ENCODE data around the gene ZNF10.

DNA sequence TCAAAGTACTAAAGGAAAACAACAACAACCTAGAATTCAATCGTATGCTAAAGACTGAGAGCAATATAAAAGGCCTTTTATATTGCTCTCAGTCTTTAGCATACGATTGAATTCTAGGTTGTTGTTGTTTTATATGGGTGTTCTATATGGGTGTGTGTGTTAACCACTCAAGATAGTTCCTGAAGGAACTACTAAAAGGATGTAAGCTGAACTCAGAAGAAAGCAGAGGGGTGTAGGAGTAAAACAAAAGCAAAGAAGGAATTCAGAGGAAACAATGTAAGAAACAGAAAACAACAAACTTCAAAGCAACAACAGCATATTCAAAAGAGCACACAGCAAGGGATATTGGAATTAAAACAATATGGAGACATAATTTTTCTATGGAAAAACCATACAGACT lies 5.8 kb upstream of the ZNF10 start:
- TF ChIP-seq, protein P1, sequence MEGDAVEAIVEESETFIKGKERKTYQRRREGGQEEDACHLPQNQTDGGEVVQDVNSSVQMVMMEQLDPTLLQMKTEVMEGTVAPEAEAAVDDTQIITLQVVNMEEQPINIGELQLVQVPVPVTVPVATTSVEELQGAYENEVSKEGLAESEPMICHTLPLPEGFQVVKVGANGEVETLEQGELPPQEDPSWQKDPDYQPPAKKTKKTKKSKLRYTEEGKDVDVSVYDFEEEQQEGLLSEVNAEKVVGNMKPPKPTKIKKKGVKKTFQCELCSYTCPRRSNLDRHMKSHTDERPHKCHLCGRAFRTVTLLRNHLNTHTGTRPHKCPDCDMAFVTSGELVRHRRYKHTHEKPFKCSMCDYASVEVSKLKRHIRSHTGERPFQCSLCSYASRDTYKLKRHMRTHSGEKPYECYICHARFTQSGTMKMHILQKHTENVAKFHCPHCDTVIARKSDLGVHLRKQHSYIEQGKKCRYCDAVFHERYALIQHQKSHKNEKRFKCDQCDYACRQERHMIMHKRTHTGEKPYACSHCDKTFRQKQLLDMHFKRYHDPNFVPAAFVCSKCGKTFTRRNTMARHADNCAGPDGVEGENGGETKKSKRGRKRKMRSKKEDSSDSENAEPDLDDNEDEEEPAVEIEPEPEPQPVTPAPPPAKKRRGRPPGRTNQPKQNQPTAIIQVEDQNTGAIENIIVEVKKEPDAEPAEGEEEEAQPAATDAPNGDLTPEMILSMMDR (IDR thresholded peaks at IDR 0.05), result no peak
- TF ChIP-seq POLR2A (IDR thresholded peaks at IDR 0.05), result no peak
